Panc1 (cell line): ENCODE results near the gene GCHFR. TPM values are rescaled to one million over a fixed set of nuclear protein-coding genes. Genes with fewer than 3 reads are reported as not detected.

Experiments used
- ATAC-seq: fragments of 200-7000 bp; cut with Tn5 transposase; 2 replicates; pipeline ENCODE4 v1.9.1; 2020; ENCODE audit warnings: mild to moderate bottlenecking, moderate library complexity
- BruUV-seq: library from RNA; stranded (reverse); fragments of 400-500 nt; replicated peaks from 2 replicates; lab custom pipeline; 2021; lab: Mats Ljungman, UMichigan
- CTCF ChIA-PET: fragments of 300-600 bp; sonication (Branson Sonifier 250); formaldehyde crosslinking; loops from one replicate; lab custom pipeline; 2022; ENCODE audit warnings: antibody characterized with exemption; lab: Charles Lee
- POLR2A ChIA-PET: fragments of 300-600 bp; sonication (Branson Sonifier 250); formaldehyde crosslinking; loops from one replicate; lab custom pipeline; 2022; ENCODE audit warnings: antibody characterized with exemption; lab: Charles Lee
- DNase-seq: peaks from one replicate; pipeline ENCODE4 v3.0.0-alpha.2; 2010; ENCODE audit warnings: low read depth, low spot score
- H3K27ac ChIP-seq: 2 replicates; pipeline ENCODE4 v1.5.1; 2011; ENCODE audit warnings: mild to moderate bottlenecking, low read length, inconsistent platforms
- H3K27me3 ChIP-seq: fragments of 200-500 bp; sonication (Bioruptor generic); 2 replicates; pipeline ENCODE4 v1.6.0; 2014; ENCODE audit warnings: low read length, inconsistent platforms; ENCODE audit not compliant: control insufficient read depth, insufficient read depth
- H3K36me3 ChIP-seq: fragments of 200-500 bp; sonication (Bioruptor generic); 2 replicates; pipeline ENCODE4 v1.5.1; 2014; ENCODE audit warnings: inconsistent platforms, mild to moderate bottlenecking, low read length, moderate library complexity; ENCODE audit not compliant: control insufficient read depth, insufficient read depth
- H3K4me1 ChIP-seq: 2 replicates; pipeline ENCODE4 v1.5.1; 2011; ENCODE audit warnings: inconsistent platforms, mild to moderate bottlenecking, low read length, moderate library complexity; ENCODE audit not compliant: control insufficient read depth, insufficient read depth
- H3K4me3 ChIP-seq, 2 experiments: 2 replicates each; pipeline ENCODE4 v1.5.1; 2011 to 2012; ENCODE audit warnings: low read depth in 2 of 2, low read length in 2 of 2, mild to moderate bottlenecking in 2 of 2, inconsistent platforms in 1 of 2, moderate library complexity in 1 of 2
- H3K9me3 ChIP-seq: fragments of 200-500 bp; sonication (Bioruptor generic); 2 replicates; pipeline ENCODE4 v1.5.1; 2014; ENCODE audit warnings: low read depth, mild to moderate bottlenecking, inconsistent platforms, low read length, moderate library complexity; ENCODE audit not compliant: control insufficient read depth, insufficient read depth
- CTCF ChIP-seq: fragments of 450-650 bp; IDR thresholded peaks from 2 replicates; pipeline ENCODE4 v1.5.1; 2017; ENCODE audit warnings: mild to moderate bottlenecking
- POLR2AphosphoS5 ChIP-seq: IDR thresholded peaks from 2 replicates; pipeline ENCODE4 v1.6.1; 2012; ENCODE audit warnings: mild to moderate bottlenecking, low read depth, low read length, moderate library complexity
- SIN3A ChIP-seq: IDR thresholded peaks from 2 replicates; pipeline ENCODE4 v1.6.1; 2012; ENCODE audit warnings: low read depth, mild to moderate bottlenecking, low read length, moderate library complexity, borderline replicate concordance; ENCODE audit not compliant: insufficient read depth
- in situ Hi-C: cut with HindIII; loops from 2 replicates; pipeline ENCODE4 v1.10.0; 2016; ENCODE audit warnings: low sequenced_read_pairs, low pct_unique_long_range_greater_than_20kb
- intact Hi-C: fragments of 100-400 bp; cut with micrococcal nuclease; formaldehyde crosslinking; loops from one replicate; pipeline ENCODE4 v1.10.0; 2022; ENCODE audit not compliant: unreplicated experiment
- total RNA-seq: library from RNA; stranded (reverse); gene quantifications from one replicate; pipeline ENCODE4 v1.2.1, GENCODE V29; 2021; ENCODE audit not compliant: unreplicated experiment
- TF ChIP-seq, protein P1 (sequence below), 2 experiments: IDR thresholded peaks; 2 replicates each; pipeline ENCODE4 v1.6.1; 2011 to 2012; ENCODE audit warnings: low read depth in 2 of 2, control low read depth in 1 of 2, low read length in 1 of 2, mild to moderate bottlenecking in 1 of 2, moderate library complexity in 1 of 2; ENCODE audit not compliant: insufficient read depth in 1 of 2

The GCHFR gene
- total RNA-seq, 1 experiment from 2014 or later, result 37.2 TPM

DNA sequence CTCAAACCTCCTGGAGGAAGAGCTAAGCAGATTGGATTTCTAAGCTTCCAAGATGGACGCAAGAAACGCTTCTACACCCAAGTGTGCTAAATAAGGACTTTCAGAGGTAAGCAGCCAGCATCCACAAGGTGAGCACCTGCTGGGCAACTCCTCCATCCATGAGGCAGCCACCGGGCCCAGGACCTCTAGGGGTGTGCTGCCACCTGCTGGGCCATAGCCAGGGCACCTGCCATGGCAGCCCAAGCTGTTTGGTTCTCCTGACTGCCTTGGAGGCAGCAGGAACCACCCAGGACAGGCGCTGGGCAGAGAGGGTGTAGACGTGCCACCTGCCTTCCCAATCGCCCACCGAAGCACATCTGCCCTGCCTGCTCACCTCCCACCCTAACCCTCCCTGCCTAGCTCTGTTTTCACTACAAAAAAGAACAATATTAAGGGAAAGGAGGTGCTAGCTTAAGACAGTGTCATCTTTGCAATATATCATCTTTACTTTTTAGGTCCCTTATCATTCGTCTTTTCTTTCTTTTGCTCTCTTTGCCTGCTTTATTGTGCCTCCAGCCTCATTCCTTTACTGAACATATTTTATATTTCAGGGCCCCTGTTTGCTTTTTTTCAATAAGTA, 18.9 kb downstream of the GCHFR start:
- H3K27me3 ChIP-seq, result no peaks in the 10 kb centered on the region
- in situ Hi-C loops, result loop anchor here (25.0 kb wide), 1 partner anchor 145 kb away; no protein-coding TSS in a partner anchor
- intact Hi-C loops, result loop anchor here (10.0 kb wide), 1 partner anchor 108 kb away; no protein-coding TSS in a partner anchor

DNA sequence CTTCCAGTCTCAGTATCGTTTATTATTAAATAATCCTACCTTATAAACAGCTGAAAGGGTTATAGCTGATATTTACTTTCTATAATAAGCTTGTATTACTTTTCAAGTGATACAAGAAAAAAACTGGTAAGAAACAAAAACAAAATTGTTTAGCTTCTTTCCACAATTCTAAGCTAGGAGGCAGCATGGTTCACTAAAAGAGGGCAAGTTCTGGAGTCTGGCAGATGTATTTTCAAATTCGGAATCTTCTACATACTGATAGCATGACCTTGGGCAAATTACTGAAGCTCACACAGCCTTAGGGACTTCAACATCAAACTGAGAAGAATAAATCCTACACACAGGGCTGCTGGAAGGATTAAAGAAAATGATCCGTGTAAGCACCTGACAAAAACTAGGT, 21.3 kb downstream of the GCHFR start:
- Histone ChIP-seq H3K9me3 (no peaks in the 10 kb centered on the region), H3K36me3 (no peaks in the 10 kb centered on the region), H3K4me3 (no peak overlapping the region), H3K27ac (no peak overlapping the region; the same call in 1 of the 2 replicates), H3K27me3 (no peaks in the 10 kb centered on the region), H3K4me1 (peaks cover 6% of the 10 kb centered on the region; the same call in 1 of the 2 replicates)
- ChIA-PET CTCF (interaction anchor here (0.6 to 0.7 kb wide), 2 partner anchors 218 to 219 kb away, joined by 3 to 9 read pairs; no protein-coding TSS in a partner anchor), POLR2A (no interaction called here)
- ATAC-seq, result no peak
- intact Hi-C loops (loop anchor here (10.0 kb wide), 1 partner anchor 110 kb away; no protein-coding TSS in a partner anchor), in situ Hi-C loops (loop anchor here (25.0 kb wide), 1 partner anchor 148 kb away; no protein-coding TSS in a partner anchor)
- TF ChIP-seq, protein P1, sequence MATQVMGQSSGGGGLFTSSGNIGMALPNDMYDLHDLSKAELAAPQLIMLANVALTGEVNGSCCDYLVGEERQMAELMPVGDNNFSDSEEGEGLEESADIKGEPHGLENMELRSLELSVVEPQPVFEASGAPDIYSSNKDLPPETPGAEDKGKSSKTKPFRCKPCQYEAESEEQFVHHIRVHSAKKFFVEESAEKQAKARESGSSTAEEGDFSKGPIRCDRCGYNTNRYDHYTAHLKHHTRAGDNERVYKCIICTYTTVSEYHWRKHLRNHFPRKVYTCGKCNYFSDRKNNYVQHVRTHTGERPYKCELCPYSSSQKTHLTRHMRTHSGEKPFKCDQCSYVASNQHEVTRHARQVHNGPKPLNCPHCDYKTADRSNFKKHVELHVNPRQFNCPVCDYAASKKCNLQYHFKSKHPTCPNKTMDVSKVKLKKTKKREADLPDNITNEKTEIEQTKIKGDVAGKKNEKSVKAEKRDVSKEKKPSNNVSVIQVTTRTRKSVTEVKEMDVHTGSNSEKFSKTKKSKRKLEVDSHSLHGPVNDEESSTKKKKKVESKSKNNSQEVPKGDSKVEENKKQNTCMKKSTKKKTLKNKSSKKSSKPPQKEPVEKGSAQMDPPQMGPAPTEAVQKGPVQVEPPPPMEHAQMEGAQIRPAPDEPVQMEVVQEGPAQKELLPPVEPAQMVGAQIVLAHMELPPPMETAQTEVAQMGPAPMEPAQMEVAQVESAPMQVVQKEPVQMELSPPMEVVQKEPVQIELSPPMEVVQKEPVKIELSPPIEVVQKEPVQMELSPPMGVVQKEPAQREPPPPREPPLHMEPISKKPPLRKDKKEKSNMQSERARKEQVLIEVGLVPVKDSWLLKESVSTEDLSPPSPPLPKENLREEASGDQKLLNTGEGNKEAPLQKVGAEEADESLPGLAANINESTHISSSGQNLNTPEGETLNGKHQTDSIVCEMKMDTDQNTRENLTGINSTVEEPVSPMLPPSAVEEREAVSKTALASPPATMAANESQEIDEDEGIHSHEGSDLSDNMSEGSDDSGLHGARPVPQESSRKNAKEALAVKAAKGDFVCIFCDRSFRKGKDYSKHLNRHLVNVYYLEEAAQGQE (IDR thresholded peaks at IDR 0.05; ENCODE audit: insufficient read depth in 1 of 2, low read depth in 2 of 2, low read length in 1 of 2), result no peak
- no peak for TF ChIP-seq POLR2AphosphoS5
- no peak for TF ChIP-seq SIN3A
- no peak for DNase-seq
- no TSS peak for BruUV-seq

More for the DNA sequence above, 18.9 kb downstream of the GCHFR start:
- ATAC-seq (peak; percentile 99), DNase-seq (peak; percentile 35)
- Histone ChIP-seq H3K9me3 (no peaks in the 10 kb centered on the region), H3K4me3 (no peak overlapping the region), H3K27ac (no peak overlapping the region), H3K36me3 (no peaks in the 10 kb centered on the region; the same call in 1 of the 2 replicates), H3K4me1 (peaks cover 5% of the 10 kb centered on the region; the same call in 1 of the 2 replicates)
- no TSS peak for BruUV-seq
- CTCF ChIA-PET, result interaction anchor here (0.5 to 1.5 kb wide), 6 partner anchors 17 to 391 kb away, joined by 4 to 5 read pairs (median 4); partner anchors contain the start of genes DNAJC17 and ZFYVE19
- POLR2A ChIA-PET, result no interaction called here
- TF ChIP-seq POLR2AphosphoS5, result no peak
- peak; percentile 87; the same call in 1 of the 2 replicates for TF ChIP-seq CTCF
- TF ChIP-seq, protein P1 (IDR thresholded peaks at IDR 0.05; ENCODE audit: insufficient read depth in 1 of 2, low read depth in 2 of 2, low read length in 1 of 2), result peak in 1 of 2 experiments; percentile 40; a peak in 1 of 4 replicates
